ENCODE measurements around the gene NDST4. TPM values are rescaled to one million over a fixed set of nuclear protein-coding genes. Genes with fewer than 3 reads are reported as not detected.

NDST4 gene
- total RNA-seq, 4 donors from 2014 or later: 0.83 TPM; not detected in 3

- Histone ChIP-seq H3K9me3 (no peaks in the 10 kb centered on the region), H3K36me3 (no peaks in the 10 kb centered on the region), H3K4me1 (no peaks in the 10 kb centered on the region), H3K27me3 (no peaks in the 10 kb centered on the region), H3K27ac (no peak overlapping the region), H3K4me3 (replicated peaks in 1 of 3) (no peak overlapping the region)
- no peak for DNase-seq
- no peak for TF ChIP-seq POLR2A (IDR thresholded peaks at IDR 0.05)
- no peak for TF ChIP-seq CTCF (IDR thresholded peaks at IDR 0.05)
- WGBS, 2 donors: 93% methylated on average over 1 of the region's 1 CpG
- intact Hi-C loops (cut with DNase I): no loop called here
These were observed 167.8 kb downstream of the NDST4 start for GRCh38 chr4:114945616-114946015.

DNA sequence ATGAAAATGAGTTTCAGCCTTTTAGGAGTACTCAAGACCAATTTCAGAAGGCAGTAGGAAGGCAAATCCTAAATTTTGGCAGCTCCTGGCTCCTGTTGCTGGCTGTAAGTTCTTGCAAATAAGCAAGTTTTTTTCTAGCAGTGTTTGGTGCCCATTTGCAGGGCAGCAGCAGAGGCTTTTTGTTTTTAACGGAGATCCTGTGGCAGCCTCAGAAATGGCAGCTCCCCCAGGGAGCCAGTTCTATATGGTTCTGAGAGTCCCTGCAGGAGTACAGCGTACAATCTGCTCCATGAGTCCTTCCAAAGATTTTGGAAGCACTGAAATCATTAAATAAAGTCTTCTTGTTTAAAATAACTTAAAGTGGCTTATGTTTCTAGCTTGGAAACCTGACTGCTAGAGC is 171.9 kb downstream of the NDST4 start:
- Histone ChIP-seq H3K27me3 (no peaks in the 10 kb centered on the region), H3K4me1 (no peaks in the 10 kb centered on the region), H3K36me3 (no peaks in the 10 kb centered on the region), H3K27ac (no peak overlapping the region), H3K9me3 (no peaks in the 10 kb centered on the region), H3K4me3 (replicated peaks in 1 of 3) (no peak overlapping the region)
- WGBS, 2 donors: 62 to 70% methylated on average over 2 of the region's 2 CpGs
- intact Hi-C loops (cut with DNase I): no loop called here
- TF ChIP-seq POLR2A (IDR thresholded peaks at IDR 0.05): no peak
- TF ChIP-seq CTCF (IDR thresholded peaks at IDR 0.05): no peak
- no peak for DNase-seq

DNA sequence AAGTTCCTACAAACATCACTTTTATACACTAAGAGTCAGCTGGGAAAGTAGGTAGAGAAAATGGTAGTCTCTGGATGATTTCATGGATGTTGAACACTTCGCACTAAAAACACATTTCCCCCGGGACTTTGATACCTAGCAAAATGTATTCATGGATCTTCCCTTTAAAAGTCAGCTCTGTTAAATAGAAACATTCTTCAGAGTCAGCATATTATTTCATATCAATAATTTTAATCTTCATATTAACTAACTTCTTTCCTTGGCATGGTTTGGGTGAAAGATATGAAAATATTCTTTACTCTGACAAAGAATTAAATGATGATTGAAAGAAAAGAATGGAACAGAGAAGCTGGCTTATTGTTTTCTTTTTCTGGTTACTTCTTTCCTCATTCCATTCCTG is 185.5 kb downstream of the NDST4 start:
- no peaks in the 10 kb centered on the region for H3K9me3 ChIP-seq
- intact Hi-C loops (cut with DNase I): no loop called here
- DNase-seq: no peak
- no peaks in the 10 kb centered on the region for H3K4me1 ChIP-seq
- H3K27me3 ChIP-seq: no peaks in the 10 kb centered on the region
- TF ChIP-seq CTCF (IDR thresholded peaks at IDR 0.05): no peak
- no peak for TF ChIP-seq POLR2A (IDR thresholded peaks at IDR 0.05)
- WGBS, 2 donors: 90 to 93% methylated on average over 2 of the region's 2 CpGs
- H3K27ac ChIP-seq: no peak overlapping the region
- no peak overlapping the region for H3K4me3 ChIP-seq (replicated peaks in 1 of 3)
- H3K36me3 ChIP-seq: no peaks in the 10 kb centered on the region

DNA sequence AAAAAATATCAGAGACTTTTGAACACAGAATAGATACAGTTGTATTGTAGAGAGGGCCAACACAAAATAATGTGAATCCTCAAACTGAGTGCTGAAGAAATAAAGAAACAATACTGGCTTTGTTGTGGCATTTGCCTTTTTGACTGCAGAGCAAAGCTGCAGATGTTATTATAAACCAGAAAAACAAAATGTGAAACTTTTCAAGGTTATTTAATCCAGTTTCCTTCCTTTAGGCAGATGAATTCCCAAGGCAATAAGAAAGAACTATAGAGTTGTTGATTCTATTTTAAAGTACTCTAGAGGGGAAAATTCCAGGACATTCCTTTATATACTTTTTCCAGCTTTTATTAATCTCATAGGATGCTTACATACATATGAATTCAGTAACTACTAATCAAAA is 186.8 kb downstream of the NDST4 start:
- Histone ChIP-seq H3K27ac (no peak overlapping the region), H3K36me3 (no peaks in the 10 kb centered on the region), H3K9me3 (no peaks in the 10 kb centered on the region), H3K4me3 (replicated peaks in 1 of 3) (no peak overlapping the region), H3K4me1 (no peaks in the 10 kb centered on the region), H3K27me3 (no peaks in the 10 kb centered on the region)
- intact Hi-C loops (cut with DNase I): no loop called here
- TF ChIP-seq CTCF (IDR thresholded peaks at IDR 0.05): no peak
- no peak for TF ChIP-seq POLR2A (IDR thresholded peaks at IDR 0.05)
- DNase-seq: no peak

DNA sequence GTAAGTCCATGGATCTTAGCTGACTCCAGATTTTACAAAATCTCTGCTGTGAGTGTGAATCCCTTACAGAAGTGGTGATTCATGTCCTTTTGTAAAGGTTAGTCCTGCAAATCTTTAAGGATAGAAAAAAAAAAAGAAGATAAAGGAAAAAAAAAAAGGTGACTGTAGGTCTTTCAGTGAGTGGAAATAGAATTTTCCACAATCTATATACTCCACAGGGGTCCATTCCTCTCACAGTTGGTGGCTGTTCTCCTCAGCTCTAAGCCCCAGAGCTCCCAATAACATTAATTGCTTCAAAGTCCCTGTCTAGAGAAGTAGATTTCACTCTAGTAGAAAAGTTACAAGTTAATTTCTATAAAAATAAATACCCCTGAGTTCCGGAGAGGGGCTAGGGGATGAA is 189.1 kb downstream of the NDST4 start:
- intact Hi-C loops (cut with DNase I): no loop called here
- H3K36me3 ChIP-seq: no peaks in the 10 kb centered on the region
- no peaks in the 10 kb centered on the region for H3K27me3 ChIP-seq
- no peaks in the 10 kb centered on the region for H3K4me1 ChIP-seq
- TF ChIP-seq CTCF (IDR thresholded peaks at IDR 0.05) (no peak), POLR2A (IDR thresholded peaks at IDR 0.05) (no peak)
- DNase-seq: no peak
- no peaks in the 10 kb centered on the region for H3K9me3 ChIP-seq
- no peak overlapping the region for H3K4me3 ChIP-seq (replicated peaks in 1 of 3)
- WGBS, 2 donors: 68 to 86% methylated on average over 1 of the region's 1 CpG
- H3K27ac ChIP-seq: no peak overlapping the region

Measured in thyroid gland (tissue), 4 donors.